ENCODE measurements around the gene GJB1.

GRCh38 chrX:71225009-71225408 is 2.0 kb downstream of the GJB1 start:
- TF ChIP-seq EZH2 (IDR thresholded peaks at IDR 0.05; ENCODE audit: low read length, unreplicated experiment) (no peak), EZH2phosphoT487 (IDR thresholded peaks at IDR 0.05; ENCODE audit: borderline replicate concordance, low read length) (no peak), CTCF (conservative IDR thresholded peaks at IDR 0.05; ENCODE audit: low read depth, low read length) (no peak)

Measured in PC-3 (cell line).